Thymus (tissue), 11 donors: ENCODE results near the gene CEACAM19. TPM values are rescaled to one million over a fixed set of nuclear protein-coding genes. Genes with fewer than 3 reads are reported as not detected.

Source experiments
- DNase-seq, 9 donors: peaks; one replicate each; pipeline ENCODE4 v3.0.0-alpha.2; 2013; ENCODE audit warnings: low spot score in 9 of 9, low read depth in 6 of 9, missing footprints in 1 of 9
- H3K27ac ChIP-seq, 2 donors: one replicate each; pipeline ENCODE4 v1.5.1; 2013; ENCODE audit warnings: control low read depth in 1 of 2, low read depth in 1 of 2, low read length in 1 of 2, mild to moderate bottlenecking in 1 of 2, moderate library complexity in 1 of 2
- H3K27me3 ChIP-seq, 2 donors: one replicate each; pipeline ENCODE4 v1.5.1; 2013; ENCODE audit warnings: low read length in 1 of 2; ENCODE audit not compliant: control insufficient read depth in 2 of 2, insufficient read depth in 1 of 2
- H3K36me3 ChIP-seq, 2 donors: one replicate each; pipeline ENCODE4 v1.5.1; 2013; ENCODE audit warnings: low read length in 1 of 2, mild to moderate bottlenecking in 1 of 2, moderate library complexity in 1 of 2; ENCODE audit not compliant: control insufficient read depth in 2 of 2, insufficient read depth in 2 of 2
- H3K4me1 ChIP-seq, 2 donors: one replicate each; pipeline ENCODE4 v1.5.1; 2013; ENCODE audit warnings: low read length in 2 of 2; ENCODE audit not compliant: control insufficient read depth in 2 of 2, insufficient read depth in 2 of 2
- H3K4me3 ChIP-seq, 2 donors: one replicate each; pipeline ENCODE4 v1.5.1; 2013; ENCODE audit warnings: low read length in 2 of 2, control low read depth in 1 of 2, mild to moderate bottlenecking in 1 of 2
- H3K9me3 ChIP-seq, 2 donors: one replicate each; pipeline ENCODE4 v1.5.1; 2013; ENCODE audit warnings: low read length in 1 of 2, mild to moderate bottlenecking in 1 of 2; ENCODE audit not compliant: control insufficient read depth in 2 of 2, insufficient read depth in 1 of 2
- WGBS: extraction: QIAGEN DNeasy Blood & Tissue Kit; methylation state at CpG from one replicate; pipeline ENCODE4 v1.1.7; 2013; 5-methylcytosine and 5-hydroxymethylcytosine counted together
- polyA plus RNA-seq: library from polyadenylated mRNA; stranded (reverse); fragments of 200-250 nt; gene quantifications from one replicate; pipeline ENCODE4 v1.2.3, GENCODE V29; 2013
- total RNA-seq: library from RNA; stranded (reverse); fragments of 120-200 nt; gene quantifications from one replicate; pipeline ENCODE4 v1.2.4, GENCODE V29; 2013
- donor health status: healthy.

The CEACAM19 gene
- total and polyA plus RNA-seq, 2 donors, result 0.28 to 3.5 TPM

- WGBS, result 93% methylated on average over 5 of the region's 5 CpGs
- H3K4me1 ChIP-seq, result no peaks in the 10 kb centered on the region
- H3K36me3 ChIP-seq, result no peaks in the 10 kb centered on the region
- H3K27me3 ChIP-seq, result peaks cover 0 to 2% of the 10 kb centered on the region in 2 donors
- H3K4me3 ChIP-seq, result no peak overlapping the region
- H3K9me3 ChIP-seq, result no peaks in the 10 kb centered on the region
- no peak overlapping the region for H3K27ac ChIP-seq
- DNase-seq, result no peak
These were observed 60.3 kb downstream of the CEACAM19 start for GRCh38 chr19:44731622-44732021.

GRCh38 chr19:44732235-44733014, 61.1 kb downstream of the CEACAM19 start:
- Histone ChIP-seq H3K36me3 (no peaks in the 10 kb centered on the region), H3K9me3 (no peaks in the 10 kb centered on the region), H3K27me3 (peaks cover 0 to 2% of the 10 kb centered on the region in 2 donors), H3K27ac (no peak overlapping the region), H3K4me1 (peaks cover 0 to 2% of the 10 kb centered on the region in 2 donors), H3K4me3 (no peak overlapping the region)
- 95% methylated on average over 11 of the region's 11 CpGs for WGBS
- DNase-seq, result no peak

Other genes starting within 250 kb of the CEACAM19 start
- 4.7 TPM for gene ZNF229, start 223.0 kb upstream of the CEACAM19 start, total RNA-seq
- gene ZNF229, start 223.0 kb upstream of the CEACAM19 start, polyA plus RNA-seq, result 1.5 TPM
- gene ZNF180, start 171.0 kb upstream of the CEACAM19 start, total RNA-seq, result 11.6 TPM
- 8.3 TPM for gene ZNF180, start 171.0 kb upstream of the CEACAM19 start, polyA plus RNA-seq
- 0.05 TPM for gene CEACAM20, start 141.8 kb upstream of the CEACAM19 start, total RNA-seq
- gene CEACAM20, start 141.8 kb upstream of the CEACAM19 start, polyA plus RNA-seq, result 0.05 TPM
- 0.05 TPM for gene IGSF23, start 57.9 kb upstream of the CEACAM19 start, total RNA-seq
- gene IGSF23, start 57.9 kb upstream of the CEACAM19 start, polyA plus RNA-seq, result 0.14 TPM
- 5.6 TPM for gene PVR, start 27.6 kb upstream of the CEACAM19 start, total RNA-seq
- 7.8 TPM for gene PVR, start 27.6 kb upstream of the CEACAM19 start, polyA plus RNA-seq
- gene CEACAM16, start 27.7 kb downstream of the CEACAM19 start, total RNA-seq, result 0.24 TPM
- gene CEACAM16, start 27.7 kb downstream of the CEACAM19 start, polyA plus RNA-seq, result 0.09 TPM
- 2.9 TPM for gene BCL3, start 77.2 kb downstream of the CEACAM19 start, total RNA-seq
- gene BCL3, start 77.2 kb downstream of the CEACAM19 start, polyA plus RNA-seq, result 62.9 TPM
- 0.42 TPM for gene CBLC, start 106.4 kb downstream of the CEACAM19 start, total RNA-seq
- 2.0 TPM for gene CBLC, start 106.4 kb downstream of the CEACAM19 start, polyA plus RNA-seq
- 11.2 TPM for gene BCAM, start 137.6 kb downstream of the CEACAM19 start, total RNA-seq
- 48.7 TPM for gene BCAM, start 137.6 kb downstream of the CEACAM19 start, polyA plus RNA-seq
- 11.2 TPM for gene NECTIN2, start 174.8 kb downstream of the CEACAM19 start, total RNA-seq
- 19.5 TPM for gene NECTIN2, start 174.8 kb downstream of the CEACAM19 start, polyA plus RNA-seq
- 36.7 TPM for gene TOMM40, start 219.8 kb downstream of the CEACAM19 start, total RNA-seq
- 25.6 TPM for gene TOMM40, start 219.8 kb downstream of the CEACAM19 start, polyA plus RNA-seq
- gene APOE, start 234.3 kb downstream of the CEACAM19 start, total RNA-seq, result 130 TPM
- gene APOE, start 234.3 kb downstream of the CEACAM19 start, polyA plus RNA-seq, result 334 TPM
- gene APOC1, start 243.1 kb downstream of the CEACAM19 start, total RNA-seq, result 85.6 TPM
- 249 TPM for gene APOC1, start 243.1 kb downstream of the CEACAM19 start, polyA plus RNA-seq